NCI-H2196 (cell line): ENCODE measurements around the gene EXOC4.

Experiments
- DNase-seq: peaks from one replicate; lab custom pipeline; 2025; ENCODE audit not compliant: unreplicated experiment; lab: John Stamatoyannopoulos, UW

EXOC4 gene

DNA sequence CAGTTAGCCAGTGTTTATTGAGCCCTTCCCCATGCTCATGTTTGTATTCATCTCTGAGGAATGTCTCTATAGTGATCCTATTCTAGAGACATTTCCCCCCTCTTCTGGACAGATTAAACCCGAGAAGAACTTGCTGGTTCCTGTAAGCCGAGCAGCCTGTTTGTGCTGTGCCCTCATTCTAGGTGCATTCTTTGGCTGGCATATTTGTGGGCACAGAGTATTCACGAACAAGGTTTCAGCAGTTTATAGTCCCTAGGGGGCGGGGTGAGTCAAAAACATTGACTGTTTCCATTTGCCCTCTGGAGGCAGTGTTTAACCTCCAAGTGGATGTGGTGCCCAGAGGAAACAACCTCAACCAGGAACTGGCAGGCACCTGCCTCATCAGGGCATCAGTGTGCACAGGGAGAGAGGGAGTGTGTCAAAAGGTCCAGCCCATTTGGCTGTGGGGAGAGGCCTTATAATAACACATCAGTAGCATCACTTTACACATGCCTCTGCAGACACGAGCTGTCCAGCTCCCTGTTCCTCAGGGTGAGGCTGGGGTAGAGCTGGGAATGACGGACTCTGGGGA lies 600.9 kb downstream of the EXOC4 start:
- DNase-seq = peak; percentile 83

GRCh38 chr7:133854739-133855138 lies 601.9 kb downstream of the EXOC4 start:
- peak; percentile 44 for DNase-seq

- DNase-seq = no peak
Measured at GRCh38 chr7:133857376-133858119, 604.7 kb downstream of the EXOC4 start.

GRCh38 chr7:133858311-133858710 lies 605.4 kb downstream of the EXOC4 start:
- no peak for DNase-seq

DNA sequence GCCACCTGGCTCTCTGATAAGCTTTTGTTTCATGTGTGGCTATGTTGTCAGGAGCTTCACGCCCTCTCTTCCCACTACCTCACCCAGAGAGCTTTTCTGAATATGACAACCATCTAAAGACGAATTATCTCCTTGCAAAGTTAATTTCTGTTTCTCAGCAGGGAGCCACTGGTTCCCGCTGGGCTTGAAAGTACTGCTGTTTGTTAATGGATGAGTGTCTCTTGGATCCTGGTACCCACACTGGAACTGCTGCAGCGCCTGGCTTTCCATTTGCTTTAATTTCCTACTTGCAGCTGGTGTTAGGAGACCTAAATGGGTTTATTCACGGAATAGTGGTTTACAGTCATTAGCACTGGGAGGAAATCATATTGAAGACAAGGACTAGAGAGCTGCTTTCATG lies 606.4 kb downstream of the EXOC4 start:
- DNase-seq = no peak

DNA sequence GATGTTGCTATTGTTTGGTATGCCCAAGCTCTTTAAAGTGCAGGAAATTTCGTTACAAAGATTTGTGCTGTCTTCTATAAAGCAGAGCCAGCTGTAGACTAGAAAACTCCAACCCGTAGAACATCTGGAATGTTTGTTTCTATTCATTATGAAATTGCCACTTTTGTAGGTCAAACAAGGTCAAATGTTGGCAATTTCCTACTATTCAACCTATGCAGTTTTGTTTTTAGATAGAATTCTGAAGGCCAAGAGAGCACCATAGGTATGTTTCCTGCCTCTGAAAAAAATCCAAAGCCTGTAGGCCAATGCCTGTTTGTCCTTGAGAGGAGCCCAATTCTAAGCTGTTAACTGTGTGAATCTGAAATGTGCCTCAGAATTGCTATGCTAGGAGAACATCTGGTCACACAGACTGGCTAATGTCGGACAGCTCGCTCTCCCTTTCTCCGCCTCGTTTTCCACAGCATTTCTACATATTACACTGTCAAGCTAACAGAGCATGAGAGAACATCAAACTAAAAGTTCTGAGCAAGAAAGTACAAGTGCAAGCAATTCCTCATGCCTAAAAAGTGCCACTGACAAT lies 607.1 kb downstream of the EXOC4 start:
- DNase-seq = no peak

DNA sequence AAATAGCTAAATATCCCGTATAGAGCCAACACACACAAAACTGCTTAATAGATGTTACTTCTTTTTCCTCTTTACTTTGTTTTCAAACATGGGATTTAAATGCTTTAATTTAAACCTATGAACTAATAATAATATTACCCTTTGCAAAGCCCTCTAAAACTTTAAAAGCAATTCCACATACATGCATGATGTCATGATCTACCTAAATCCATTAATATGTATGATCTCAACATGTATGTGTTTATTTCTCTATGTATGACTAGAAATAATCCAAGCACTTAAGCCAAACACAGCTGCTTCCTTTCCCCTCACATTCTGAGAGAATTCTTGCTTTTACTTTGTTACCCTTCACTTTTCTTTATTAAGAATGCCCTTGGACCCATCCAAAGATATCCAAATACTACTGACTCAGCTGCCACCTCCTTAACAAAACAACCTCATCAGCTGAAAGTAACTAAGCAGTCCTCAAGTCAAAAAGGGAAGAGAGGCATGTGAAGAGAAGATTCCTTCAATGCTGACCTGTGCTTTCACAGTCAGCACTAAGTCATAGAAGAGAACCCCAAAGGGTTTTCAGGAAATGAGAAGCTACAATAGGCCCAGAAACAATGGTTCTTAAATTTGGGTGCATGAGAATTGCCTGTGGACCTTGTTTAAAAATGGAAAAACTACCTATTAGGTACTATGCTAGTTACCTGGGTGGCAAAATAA lies 607.9 kb downstream of the EXOC4 start:
- DNase-seq = no peak

DNA sequence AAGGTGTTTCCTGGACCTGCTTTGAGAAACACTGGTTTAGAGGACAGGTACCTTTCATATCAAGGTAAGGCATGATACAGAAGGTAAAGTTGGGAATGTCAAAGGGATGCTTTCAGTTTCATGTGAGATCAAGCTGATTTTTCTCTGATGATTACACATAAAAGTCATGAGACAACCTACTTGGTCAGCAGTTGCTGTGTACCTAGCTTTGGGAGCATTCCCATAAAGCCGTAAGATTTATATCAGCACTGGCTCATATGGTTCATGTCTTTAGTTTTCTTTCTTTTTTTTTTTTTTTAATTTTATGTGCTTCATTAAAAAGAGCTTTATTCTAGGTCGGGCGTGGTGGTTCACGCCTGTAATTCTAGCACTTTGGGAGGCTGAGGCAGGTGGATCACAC lies 609.0 kb downstream of the EXOC4 start:
- DNase-seq = no peak

DNA sequence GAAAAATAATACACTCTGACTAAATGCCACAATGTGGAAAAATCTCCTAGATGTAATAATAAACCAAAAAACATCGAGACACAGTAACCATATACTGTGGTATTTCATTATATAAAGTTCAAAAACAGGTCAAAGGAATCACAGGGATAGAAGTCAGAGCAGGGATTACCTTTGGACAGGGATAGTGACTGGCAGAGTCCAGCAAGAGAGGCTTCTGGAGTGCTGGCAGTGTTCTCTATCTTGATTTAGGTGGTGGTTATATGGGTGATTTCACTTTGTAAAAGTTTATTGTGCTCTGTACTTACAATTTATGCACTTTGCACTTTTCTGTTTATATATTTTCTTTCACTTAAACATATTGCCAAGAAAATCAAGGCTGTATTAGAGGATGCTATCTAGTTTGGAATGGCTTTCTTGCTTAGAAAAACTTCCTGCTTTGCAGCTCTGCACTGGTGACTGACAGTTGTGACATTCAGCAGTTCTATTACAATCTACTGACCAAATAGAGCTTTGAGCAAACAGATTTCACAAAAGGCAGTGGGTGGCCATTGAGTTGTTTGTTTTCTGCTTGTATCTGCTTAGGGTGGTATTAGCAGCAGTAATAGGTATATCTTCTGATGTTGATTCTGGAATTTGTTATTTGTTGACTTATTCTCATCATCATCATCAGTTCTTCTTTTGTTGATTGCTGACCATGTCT lies 610.6 kb downstream of the EXOC4 start:
- DNase-seq = no peak

DNA sequence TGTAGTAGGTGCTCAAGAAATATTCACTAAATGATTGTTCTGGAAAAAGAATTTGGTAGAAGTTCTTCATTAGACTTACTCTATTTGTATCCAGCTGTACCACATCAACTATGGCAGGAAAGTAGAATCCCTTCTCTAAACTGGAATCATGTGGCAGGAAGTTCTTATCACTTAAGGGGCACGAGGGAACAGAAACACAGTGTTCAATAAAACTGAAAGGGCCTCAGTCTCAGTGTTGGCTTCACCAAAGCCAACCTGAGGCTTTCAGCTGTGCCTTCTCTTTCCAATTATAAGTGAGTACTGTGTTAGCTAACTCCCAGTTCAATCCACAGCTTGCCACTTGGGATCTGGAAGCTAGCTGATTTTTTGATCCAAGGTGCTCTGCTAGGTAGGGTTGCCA lies 616.7 kb downstream of the EXOC4 start:
- DNase-seq = no peak

DNA sequence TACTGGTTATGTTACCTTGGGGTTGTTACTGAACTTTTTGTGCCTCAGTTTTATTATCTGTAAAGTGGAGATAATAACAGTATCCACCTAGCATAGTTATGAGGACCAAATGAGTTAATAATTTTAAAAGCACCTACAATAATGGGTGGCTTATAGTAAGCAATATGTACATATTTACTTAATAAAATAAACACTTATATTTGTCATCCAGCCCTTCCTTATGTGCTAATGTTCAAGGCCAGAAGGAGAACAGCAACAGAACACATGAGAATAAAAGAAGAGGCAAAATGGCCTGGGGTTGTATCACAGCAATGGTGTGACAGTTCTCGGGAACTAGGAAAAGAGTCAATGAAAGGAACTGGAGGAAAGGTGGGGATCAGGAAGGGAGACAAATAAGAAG lies 618.9 kb downstream of the EXOC4 start:
- no peak for DNase-seq

- no peak for DNase-seq
Measured at GRCh38 chr7:133873187-133873586, 620.3 kb downstream of the EXOC4 start.

DNA sequence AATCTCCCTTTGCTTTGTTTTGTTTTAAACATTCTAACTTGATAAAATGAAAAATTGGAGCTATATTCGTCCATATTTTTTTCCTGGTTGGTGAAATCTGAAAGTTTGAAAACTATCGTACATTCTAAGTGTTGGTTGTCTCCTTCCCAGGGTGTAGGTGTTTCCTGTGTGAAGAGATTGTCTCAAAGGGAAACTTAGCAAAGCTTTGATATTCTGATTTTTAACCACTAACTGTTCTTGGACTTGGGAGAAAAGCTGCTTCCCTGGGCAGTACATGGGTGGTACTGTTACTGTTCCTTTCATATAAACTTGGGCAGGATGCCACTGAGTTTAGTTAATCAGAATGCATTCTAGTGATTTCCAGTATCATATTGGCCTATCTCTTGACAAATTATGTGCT lies 620.8 kb downstream of the EXOC4 start:
- DNase-seq = no peak

DNA sequence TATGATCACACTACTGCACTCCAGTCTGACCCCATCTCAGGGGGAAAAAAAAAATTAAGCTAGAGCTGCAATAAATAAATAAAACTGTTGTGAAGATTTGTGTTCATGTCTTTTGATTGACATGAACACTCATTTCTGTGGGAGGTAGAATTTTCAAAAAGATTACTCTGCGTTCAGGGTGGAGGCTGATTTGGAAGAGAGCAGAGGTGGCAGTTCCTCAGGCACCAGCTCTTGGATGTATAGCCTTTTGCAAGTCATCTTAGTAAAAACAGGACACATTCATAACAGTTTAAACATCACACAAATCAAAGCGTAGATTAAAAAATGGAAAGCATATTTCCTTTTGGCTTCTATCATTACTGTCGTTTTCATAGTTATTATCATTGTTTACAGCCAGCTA lies 630.7 kb downstream of the EXOC4 start:
- DNase-seq = no peak

GRCh38 chr7:133885213-133885612 lies 632.3 kb downstream of the EXOC4 start:
- DNase-seq = no peak

DNA sequence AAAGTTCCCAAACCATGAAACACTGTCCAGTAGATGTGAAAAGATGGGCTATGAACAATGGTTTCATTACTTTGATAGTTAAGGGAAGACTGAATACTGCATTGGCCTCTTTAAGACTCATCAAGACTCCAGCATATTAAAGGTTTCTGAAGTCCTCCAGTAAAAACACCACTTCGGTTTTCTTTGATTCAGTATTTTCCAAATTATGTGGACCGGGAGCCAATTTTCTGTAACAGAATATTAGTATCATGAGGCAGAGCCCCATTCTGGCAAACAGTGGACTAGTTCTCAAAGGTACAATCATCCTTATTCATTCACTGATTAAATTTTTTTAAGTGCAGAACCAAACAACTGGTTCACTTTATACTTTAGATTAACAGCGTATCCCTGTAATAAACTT lies 633.2 kb downstream of the EXOC4 start:
- no peak for DNase-seq

DNA sequence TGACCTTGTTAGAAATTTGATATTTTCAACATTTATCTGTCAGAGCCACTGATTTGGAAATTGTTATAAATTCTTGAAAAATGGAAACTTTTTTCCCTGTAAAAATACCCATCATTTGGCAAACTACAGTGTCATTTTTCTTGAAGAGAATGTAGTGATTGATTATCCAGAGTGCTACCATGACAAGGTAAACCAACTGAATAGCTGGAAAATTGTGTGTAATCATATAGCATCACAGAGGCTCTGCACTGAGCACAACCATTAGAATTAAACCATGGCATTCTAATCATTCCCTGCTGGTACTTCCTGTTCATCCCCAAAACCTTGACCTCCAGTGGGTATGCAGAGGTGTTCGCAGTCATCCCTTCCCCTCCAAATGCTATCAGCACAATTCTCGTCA lies 633.9 kb downstream of the EXOC4 start:
- no peak for DNase-seq

DNA sequence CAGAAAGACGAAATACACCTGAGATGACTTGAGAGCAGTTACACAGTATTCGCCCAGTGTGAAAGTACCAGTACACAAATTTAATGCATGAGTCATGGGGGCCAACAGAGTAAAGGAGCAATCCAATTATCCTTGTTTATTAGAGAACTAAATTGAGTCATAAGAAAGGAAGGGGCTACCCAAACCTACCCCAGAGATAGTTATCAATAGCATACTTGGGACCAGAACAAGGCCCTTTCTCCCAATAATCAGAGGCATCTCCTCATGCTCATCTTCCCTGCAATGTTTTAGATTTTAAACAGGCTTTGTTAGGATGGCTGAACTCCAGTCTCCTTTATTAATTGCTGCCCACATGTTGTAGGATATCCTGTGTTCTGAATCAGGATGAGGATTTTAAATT lies 634.6 kb downstream of the EXOC4 start:
- no peak for DNase-seq

GRCh38 chr7:133888061-133888930 lies 635.4 kb downstream of the EXOC4 start:
- no peak for DNase-seq

DNA sequence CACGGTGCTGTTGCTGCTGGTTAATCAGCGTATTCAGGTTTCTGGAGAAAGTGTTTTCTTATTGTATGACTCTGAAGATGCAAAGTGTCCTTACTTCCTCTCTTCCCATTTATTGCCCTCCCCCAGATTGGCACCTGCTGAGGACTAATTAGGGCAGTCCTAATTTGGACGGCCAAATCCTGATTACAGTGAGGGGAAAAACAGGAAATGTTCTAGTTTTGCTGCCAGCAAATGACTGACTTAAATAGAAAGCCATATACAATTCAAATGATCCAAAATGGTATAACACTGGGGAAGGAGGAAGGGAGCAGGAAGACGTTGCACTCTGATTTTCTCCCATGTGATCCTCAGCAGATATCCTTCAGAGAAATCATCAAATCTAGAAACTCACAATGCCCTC lies 651.9 kb downstream of the EXOC4 start:
- no peak for DNase-seq
